ENCODE measurements around the gene CEP68.
"Not testable (repeated sequence)": the region's sequence is repeated elsewhere in the genome, so short reads cannot be mapped to it uniquely, and the experiment has no call there.

CEP68 gene

DNA sequence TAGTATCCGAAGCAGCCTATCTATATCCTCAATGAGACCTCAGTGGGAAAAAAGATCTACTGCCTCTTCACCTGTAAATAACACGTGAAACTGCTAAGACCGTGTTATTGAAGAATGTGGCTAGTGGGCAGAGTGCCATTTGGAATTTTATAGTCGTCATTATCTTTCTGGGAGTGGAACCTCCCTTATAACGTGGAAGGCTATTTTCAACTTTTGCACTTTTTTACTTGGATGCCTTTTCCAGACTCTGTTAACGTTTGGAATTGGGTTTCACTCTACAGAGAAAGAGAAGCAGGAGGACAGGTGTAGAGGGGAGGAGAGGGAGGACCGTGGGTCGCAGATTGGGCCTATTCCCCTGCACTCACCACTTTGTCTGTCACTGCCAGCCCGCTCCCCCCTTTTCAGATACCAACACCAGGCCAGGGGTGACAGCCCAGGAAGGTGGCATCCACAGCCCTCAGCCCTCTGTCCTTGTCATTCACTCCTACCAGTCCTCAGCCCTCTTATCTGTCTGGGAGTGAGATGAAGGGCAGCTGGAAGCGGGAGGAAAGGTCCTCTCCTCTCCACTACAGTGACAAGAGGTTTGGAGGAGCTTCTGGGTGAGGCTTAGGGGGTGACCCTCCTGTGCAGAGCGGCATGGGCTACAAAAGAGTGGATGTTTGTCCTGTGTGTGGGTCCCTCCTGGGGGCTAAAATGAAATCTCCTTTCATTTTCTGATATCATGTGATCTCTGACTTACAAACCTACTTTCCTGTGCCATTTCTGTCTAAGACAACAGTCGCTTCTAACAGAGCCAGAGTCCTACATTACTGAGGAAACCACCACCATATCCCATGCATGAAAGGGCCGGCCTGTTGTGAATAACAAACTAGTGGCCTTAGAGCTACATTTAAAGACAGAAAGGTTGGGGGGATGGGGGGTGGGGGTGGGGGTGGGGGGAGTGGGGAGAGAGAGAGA lies 23.9 kb upstream of the CEP68 start:
- no peak for DNase-seq

DNA sequence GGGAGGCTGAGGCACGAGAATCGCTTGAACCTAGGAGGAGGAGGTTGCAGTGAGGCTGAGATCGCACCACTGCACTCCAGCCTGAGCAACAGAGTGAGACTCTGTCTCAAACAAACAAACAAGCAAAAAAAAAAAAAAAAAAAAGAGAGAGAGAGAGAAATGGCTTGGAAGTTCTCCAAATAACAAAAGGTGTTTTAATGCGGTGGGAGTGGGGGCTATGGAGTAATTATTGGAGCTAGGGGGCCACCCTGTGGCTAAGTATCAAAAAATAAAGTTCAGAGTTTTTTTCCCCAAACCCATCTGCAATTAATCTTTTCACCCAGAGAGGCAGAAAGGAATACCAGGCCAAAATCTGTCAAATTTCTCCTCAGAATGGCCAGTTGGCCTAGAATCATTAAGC lies 23.0 kb upstream of the CEP68 start:
- DNase-seq, result peak; percentile 2 to 24

DNA sequence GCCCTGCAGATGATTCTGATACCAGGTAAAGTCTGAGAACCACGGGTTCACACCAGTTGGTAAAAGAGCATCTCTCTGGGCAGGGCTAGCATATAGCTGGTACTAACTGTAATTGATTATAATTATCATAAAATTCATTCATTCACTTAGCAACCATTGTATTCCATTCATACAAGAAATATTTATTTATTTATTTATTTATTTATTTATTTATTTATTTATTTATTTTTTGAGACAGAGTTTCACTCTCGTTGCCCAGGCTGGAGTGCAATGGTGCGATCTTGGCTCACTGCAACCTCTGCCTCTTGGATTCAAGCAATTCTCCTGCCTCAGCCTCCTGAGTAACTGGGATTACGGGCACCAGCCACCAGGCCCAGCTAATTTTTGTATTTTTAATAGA lies 22.5 kb upstream of the CEP68 start:
- DNase-seq, result not testable (repeated sequence)

DNA sequence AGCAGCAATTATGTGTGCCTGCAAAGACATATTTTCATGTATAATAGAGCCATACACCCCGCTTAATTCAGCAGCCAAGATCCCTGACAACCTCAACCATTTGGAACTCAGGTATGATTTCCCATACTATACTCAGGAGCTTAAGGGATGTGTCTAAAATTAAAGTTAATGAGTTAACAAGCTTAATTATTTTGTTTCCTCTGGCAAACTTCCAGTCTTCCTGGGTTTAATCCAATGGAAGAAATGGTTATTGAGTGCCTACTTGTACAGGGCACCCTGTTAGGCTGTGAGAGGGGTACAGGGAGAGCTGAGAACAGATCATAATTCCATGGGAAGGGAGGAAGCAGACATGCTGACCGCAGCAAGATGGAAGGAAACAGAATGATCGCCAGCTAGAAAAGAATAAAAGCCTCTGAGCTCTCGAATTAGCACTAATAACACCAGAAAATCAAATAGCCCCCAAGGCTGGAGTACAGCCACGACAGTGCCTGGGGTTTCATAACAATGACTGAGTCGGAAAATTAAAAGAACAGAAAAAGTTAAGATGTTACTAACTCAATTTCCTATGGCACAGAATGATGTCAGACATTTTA lies 20.8 kb upstream of the CEP68 start:
- no peak for DNase-seq

DNA sequence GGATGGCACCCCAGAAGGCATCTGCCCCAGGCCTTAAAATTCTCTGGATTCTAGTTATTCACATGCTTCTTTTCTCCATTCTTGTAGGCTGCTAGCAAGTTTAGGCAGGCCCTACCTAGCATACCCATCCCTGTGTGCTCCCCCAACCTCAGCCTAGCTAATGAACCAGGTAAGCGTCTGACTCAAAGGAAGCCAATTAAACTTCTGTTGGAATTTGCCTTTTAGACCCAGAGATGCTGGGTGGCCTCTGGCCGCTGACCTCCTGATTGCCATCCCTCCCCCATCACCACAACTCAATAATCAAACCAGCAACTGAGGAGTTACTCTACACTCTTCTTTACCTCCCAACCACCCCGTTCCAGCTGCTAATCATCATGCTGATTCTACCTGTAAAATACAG lies 19.0 kb upstream of the CEP68 start:
- DNase-seq, result no peak

DNA sequence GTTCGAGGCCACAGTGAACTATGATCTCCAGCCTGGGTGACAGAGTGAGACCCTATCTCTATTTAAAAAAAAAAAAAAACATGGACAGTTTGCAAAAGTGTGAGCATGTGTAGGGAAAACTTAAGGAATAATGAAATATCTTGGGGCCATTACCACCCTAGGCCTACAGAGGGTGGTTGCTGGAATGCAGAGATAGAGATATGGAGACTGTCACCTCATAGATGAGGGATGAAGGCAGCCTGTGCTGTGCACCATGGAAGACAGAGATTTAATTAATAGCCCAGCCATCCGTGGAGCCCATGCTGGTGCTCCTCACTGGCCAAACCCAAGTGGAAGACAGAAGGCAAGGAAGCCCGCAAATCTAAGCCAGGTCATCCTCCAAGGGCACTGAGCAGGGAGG lies 16.6 kb upstream of the CEP68 start:
- no peak for DNase-seq

DNA sequence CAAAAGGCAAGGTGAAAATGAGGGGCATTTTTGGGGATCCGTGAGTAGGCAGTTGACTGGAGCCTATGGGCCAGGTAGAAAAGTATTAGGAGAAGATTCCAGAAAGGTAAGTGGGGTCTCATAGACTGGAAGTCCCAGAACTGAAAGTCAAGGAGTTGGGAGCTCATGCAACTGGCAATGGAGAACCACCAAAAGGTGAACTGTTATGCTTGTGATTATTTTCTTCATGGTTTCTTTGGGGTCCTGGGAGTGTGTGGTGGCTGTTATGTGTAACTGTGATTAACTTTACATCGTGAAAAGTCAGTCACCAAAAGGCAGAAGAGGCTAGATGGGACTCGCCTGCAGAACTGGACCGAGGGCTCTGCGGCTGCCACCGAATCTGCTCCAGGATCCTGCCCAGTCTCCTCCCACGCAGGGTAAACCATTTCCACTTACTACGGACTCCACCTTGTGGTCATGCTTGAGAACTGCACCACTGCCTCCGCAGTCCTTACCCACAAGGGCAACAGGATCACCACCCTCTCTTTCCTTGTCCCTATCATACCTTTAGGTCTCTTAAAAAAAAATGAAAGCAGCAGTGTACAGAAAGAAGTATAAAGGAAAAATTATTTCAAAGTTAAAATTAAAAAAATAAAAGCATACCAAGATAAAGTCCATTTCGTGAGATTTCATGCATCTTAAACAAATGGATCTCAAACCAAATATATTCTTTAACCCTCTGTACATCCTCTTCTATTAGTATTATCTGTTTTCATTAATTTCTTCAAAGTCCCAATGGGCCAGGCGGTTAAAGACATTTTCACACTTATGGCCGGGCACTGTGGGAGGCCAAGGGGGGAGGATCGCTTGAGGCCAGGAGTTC lies 15.6 kb upstream of the CEP68 start:
- peak; percentile 54 to 69 for DNase-seq

DNA sequence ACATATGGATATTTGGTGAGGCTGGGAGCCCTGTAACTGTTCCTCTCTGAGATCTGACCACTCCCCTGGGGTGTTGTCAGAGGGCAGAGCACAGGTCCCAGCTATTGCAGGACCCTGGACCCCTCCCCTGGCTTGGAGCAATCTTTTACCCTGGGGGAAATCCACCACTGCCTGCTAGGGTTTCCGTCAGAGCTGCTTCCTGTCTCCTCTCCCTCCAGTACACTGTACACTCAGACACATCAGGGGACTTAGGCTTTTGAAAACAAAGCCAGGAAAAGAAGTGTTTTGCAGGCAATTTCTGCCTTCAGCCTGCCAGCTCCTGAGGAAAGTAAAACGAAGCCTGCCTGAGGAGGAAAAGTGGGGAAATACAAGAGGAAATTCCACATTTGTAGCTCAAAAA lies 13.2 kb upstream of the CEP68 start:
- no peak for DNase-seq

DNA sequence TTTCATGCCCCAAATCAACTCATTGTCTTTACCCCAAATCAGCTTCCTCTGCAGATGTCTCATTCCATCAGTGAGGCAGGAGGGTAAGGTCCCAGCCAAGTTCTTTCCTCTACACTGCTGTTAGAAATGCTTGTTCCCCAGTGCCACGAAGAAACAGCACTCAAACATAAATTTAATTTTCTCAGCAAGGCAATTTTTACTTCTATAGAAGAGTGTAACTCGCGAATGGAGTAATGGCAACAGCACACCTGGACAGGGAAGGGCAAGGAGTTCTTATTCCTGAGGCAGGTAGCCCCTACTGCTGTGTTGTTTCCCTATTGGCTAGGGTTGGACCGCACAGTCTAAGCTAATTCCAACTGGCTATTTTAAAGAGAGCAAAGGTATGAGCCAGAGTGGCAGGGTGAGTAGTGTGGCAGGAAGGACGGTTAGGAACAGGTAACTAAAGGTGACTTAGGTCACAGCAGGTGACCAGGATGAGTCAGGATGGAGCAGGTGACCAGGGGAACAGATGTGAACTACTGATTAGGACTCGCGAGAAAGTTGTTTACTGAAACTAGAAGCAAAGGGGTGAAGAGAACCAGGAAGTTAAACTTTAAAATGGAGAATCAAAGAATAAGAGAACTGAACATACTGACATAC lies 12.0 kb upstream of the CEP68 start:
- no peak for DNase-seq

DNA sequence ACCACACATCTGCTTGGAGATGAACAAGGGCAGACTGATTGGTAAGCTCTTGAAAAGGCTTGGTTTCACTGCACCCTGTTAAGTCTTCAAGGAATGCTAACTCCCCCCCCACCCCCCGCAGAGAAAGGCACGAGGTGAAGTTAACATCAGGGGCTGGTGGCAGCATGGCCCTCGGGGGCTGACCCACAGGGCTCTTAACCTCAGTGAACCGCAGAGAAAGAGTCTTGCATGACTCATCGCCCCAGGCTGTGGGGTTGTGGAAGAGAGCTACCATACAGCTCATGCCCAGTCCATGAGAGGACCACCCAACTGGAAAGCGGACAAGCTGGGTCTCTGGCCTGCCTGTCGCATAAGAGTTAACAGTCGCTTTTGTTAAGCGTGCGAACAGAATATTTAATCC lies 10.6 kb upstream of the CEP68 start:
- no peak for DNase-seq

DNA sequence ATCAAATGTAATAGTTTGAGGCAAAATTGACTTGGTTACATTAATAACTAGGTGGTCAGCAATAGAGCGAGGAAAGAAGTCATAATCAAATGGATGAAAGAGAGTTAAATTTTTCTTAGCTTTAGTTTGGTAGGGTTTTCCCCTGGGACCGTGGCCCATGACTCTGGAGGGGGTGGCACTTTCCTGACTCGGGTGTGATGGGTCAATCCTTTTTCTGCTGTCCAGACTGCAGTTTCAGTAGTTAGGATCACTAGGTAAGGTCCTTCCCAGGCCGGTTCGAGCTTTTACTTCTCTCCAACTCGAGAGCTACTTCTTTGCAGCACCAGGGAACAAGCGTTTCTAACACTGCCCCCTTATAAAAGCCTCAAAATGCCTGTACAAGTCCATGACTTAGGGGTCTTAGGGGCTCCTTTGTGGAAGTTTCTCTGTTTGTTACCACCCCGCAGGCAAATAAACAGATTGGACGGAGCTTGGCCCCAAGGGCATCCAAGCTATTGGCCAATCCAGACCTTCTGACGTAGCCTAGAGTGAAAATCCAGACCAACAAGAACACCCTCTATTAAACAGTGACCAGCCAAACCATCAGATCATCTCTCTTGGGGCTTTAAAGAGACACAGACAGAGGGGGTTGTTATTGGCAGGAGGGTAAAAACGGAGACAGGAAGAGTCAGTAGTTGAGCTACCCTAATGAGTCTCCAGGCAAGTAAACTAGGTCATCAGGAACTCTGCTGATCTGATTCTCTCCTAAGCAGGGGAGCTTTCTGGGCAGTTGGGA lies 9.4 kb upstream of the CEP68 start:
- no peak for DNase-seq

DNA sequence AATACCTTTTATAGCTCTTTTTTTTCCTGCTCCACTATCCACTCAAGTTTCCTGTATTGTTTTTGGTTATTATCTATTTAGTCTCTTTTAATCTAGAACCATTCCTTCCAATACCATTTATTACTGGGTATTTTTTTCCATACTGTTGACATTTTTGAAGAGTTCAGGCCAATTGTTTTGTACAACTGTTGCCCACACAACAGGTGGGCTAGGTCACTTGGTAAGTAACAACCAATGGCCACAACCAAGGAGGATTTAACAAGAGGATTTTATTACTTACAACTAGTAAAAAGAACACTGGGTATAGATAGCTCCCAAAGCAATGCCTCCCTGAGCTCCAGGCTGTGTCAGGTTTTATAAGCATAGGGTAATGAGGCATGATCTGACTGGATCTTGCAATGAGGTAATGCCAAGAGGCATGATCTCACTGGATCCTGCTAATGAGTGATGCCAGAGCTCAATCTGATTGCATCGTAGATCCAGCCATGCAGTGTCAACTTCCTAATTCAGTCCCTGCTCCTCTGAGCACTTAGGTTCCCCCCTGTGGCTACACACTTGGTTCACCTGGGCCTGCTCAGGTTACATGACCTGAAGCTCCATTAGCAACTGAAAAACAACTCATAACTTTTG lies 7.1 kb upstream of the CEP68 start:
- no peak for DNase-seq

DNA sequence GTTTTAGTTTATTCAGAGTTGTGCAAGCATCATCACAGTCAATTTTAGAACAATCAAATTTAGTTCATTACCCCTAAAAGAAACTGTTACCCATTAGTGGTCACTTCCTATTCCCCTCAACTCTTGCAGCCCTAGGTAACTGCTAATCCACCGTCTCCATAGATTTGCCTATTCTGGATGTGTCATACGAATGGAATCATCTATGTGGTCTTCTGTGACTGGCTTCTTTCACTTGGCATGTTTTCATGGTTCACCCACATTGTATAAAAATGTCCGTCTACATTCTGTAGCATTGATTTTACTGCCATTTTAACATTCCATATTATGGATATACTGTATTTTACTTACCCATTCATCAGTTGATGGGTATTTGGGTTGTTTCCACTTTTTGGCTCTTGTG lies 5.3 kb upstream of the CEP68 start:
- no peak for DNase-seq

DNA sequence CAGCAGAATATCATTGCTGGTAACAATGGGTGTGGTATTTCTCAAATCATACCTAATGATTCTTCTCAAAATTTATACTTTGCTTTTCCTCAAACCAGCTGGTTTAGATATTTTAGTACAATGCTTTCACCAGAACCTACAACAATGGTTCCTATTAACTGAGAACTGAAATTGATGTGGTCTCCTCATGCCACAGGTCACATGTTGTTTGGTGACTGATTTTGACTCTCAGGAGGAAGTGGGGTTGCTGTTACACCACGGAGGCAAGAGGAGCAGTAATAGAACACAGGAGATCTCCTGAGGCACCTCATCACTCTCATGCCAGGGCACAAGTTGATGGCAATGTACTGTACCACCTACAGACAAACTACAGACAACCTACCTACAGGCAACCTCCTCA lies 3.0 kb upstream of the CEP68 start:
- no peak for DNase-seq

DNA sequence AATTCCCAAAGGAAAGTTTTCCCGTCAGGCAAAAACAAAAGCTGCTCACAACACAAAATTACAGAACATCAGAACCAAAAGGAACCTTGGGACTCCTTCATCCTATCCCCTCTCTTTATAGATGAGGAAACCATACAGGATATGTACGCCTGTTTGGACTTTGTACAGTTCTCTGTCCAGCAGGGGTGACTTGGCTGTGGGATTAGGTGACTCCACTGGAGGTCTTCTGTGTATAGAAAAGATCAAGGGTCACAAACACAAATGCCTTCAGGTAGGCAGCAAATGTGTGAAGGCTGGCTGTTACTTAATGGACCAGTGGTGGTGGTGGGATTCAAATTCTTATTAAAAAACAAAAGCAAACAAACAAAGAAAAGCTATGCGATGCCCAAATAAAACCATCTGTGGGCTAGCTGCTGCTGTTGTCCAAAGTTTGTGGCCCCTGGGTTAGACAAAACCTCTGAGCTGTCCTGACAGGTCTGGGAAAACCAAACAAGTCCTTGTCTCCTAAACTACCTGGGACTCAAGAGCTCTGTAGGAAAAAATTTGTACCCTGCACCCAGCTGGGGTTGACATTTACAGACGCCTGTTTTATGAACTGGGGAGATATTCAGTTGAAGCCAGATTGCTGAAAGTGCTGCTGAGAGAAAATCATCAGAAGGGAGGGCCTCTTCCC lies 1.3 kb upstream of the CEP68 start:
- no peak for DNase-seq

DNA sequence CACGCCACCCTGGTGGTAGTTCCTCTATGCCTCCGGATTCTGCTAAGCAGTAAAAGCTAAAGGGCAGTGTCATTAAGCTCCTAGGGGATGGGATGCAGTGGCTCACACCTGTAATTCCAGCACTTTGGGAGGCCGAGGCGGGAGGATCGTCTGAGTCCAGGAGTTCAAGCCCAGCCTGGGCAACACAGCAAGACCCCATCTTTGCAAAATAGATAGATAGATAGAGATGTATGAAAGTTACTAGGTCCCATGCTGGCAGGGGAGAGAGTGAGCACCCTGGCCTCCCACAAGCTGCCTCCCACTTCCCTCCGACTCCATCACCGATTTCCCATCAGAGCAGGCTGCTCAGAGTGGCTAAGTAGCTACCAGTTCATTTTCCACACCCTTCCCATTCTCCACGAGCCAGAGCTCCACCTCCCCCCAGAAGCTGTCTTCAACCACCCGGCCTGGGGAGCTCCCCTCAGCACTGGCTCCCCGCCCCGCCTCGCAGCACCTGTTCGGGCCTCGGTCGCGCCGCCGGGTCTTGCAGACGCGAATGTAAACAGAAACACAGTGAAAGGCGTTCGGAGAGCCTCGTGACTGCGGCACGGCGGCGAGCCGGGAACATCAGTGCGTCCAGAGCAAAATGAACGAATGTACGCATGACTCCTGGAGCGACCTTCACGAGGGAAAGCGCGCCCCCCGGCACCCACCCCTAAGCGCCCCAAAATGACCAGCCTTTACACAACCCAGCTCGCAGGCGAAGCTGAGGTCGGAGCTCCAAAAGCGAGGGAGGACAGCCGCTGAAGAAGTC lies 598 bp upstream of the CEP68 start:
- DNase-seq, result peak; percentile 76 to 81

DNA sequence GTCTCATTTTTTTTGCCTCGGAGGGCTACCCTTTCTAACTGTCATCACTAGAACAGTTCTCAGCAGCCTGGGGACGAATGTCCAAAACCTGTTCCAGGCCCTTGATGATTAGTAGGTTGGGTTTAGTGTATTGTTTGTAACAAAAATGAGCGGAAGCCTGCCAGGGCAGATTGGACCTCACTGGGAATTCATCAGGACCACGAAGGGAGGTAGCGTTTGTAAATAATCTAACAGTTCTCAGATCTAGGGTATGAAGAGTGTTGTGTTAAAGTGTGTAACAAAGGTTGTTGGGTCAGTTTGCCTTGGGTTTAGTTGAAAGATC lies 799 bp downstream of the CEP68 start:
- no peak for DNase-seq

DNA sequence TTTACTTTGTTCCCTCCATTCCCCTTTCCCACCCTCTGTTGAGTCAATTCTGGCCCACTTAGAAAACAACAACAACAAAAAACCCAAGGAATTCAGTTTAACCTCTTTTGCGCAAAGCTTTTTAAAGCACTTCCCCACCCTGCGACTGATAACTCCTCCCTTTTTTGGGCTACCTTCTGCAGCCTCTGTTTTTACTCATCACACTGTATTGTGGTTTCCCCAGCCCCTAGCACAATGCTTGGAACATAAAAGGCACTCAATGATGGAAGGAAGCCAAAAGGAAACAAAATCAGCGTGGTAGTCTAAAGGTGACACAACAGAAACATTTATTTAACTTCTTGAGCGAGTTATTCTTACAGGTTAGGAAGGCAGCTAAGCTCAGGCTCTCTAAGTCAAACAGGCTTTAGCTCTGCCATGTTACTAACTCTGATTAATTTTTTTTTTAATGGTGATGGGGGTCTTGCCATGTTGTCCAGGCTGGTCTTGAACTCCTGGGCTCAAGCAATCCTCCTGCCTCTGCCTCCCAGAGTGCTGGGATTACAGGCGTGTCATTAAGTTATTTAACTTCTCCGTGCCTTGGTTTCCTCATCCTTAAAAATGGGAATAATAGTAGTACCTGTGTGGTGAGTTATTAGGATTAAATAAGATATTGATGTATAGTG lies 1.3 kb downstream of the CEP68 start:
- DNase-seq, result peak in 1 of 2 experiments; percentile 14

DNA sequence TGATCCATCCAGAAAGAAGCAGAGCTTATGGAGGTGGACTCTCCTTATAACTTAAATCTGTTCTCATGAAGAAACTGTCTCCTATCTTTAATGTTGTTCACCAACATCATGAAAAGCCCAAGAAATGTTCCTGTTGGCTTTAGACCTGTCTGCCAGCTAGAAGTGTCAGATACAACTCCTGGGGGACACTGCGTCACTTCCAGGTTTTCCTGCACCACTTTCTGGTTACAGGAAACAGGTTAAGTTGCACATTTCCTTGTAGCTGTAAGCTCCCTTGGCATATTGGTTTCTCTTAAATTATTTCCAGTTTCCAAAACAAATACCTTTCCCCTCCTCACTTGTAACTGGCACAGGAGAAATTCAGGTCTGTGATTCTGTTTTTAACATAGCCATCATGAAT lies 2.9 kb downstream of the CEP68 start:
- DNase-seq, result no peak

Measured in SHP77 (cell line).